ENCODE measurements around the gene CHERP.
"Not testable (repeated sequence)": the region's sequence is repeated elsewhere in the genome, so short reads cannot be mapped to it uniquely, and the experiment has no call there.

- not testable (repeated sequence) for TF ChIP-seq POLR2AphosphoS5, CTCF, POLR2A (IDR thresholded peaks at IDR 0.05)
Measured at GRCh38 chr19:16486476-16486875, 55.8 kb downstream of the CHERP start.
